ENCODE results near the gene FIS1.
"Not testable (repeated sequence)": the region's sequence is repeated elsewhere in the genome, so short reads cannot be mapped to it uniquely, and the experiment has no call there.

FIS1 gene

DNA sequence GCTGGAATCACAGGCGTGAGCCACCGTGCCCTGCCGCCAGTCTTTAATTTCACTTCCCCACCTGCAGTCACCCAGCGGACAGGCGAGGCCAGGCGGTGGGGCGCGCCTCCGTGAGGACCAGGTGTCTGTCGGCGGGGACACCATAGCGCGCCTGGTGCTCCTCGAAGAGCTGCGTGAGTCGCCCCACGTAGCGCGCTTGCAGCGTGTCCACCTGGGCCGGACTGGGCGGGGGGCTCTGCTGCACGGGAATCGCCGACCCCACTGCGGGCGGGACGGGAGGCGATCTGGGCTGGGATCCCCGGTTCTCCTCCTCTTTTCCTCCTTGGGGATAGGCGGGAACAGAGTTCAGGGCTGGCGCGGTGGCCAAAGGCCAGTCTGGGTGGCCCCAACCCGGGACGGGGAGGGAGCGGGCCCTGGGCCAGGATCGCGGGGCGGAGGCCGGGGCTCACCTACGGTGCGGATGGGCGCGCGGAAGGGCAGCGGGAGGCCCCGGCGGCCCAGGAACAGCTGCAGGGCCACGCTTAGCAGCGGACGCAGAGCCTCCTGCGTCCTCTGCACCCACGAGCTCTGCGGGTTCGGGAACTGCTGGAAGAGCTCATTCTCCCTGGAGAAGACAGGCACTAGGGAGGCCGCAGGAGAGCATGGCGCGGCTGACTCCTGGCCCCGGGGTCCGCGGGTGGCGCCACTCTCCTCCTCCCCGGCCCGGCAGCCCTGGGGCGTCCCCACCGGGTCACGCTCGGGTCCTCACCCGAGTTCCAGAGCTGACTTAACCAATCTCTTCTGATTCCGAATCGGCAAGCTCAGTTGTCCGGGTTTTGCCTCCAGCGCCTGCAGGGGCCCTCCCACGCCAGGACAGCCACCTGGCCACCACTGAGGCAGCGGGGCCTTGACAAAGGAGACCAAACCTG, 42.9 kb downstream of the FIS1 start:
- DNase-seq: no peak

DNA sequence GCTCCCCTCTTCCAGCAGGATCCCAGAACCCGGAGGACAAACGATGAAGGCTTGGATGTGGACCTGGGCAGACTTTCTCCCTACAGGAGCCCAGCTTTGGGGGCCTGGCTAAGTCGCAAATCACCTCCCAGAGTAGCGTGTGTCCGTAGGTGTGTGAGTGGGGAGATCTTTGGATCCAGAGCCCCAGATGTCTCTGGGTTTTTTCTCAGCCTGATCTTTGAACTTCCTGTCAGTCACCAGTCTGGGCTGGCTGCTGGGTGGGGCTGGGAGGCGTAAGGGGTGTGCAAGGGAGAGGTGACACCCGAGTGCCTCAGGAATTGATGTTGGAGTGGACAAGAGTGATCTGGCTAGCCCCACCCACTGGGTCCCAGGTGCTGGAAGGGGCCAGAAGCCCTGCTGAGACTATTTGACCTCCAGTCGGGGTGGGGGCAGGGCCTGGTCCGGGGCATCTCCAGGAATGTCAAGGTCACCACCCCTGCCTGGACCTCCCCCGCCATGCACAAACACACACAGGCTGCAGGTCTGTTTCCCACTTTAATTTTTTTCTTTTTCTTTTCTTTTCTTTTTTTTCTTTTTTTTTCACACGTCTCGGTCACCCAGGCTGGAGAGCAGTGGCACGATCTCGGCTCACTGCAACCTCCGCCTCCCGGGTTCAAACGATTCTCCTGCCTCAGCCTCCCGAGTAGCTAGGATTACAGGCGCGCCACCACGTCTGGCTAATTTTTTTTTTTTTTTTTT, 43.9 kb downstream of the FIS1 start, which contains the start of gene MOGAT3:
TSS of gene MOGAT3 (minus strand) at position 175 of the 738 bp plus-strand sequence. CDS start 182 bp downstream, outside the sequence.
- no peak for DNase-seq

DNA sequence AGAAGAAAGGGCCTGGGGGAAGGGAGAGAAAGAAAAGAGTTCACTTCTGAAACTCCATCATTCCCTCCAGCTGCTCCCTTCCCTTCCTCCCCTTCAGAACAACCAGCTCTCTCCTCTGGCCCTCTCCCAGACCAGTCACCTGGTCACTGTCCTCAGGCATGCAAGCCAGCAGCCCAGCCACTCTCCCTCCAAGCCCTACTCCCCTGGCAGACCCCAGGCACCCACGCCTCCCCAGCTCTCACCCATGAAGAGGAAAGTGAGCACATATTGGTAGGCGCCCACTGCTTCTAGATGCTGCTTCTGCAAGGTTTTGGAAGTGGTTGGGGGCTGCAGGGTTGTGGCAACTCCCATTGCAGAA, 44.4 kb downstream of the FIS1 start:
- no peak for DNase-seq

DNA sequence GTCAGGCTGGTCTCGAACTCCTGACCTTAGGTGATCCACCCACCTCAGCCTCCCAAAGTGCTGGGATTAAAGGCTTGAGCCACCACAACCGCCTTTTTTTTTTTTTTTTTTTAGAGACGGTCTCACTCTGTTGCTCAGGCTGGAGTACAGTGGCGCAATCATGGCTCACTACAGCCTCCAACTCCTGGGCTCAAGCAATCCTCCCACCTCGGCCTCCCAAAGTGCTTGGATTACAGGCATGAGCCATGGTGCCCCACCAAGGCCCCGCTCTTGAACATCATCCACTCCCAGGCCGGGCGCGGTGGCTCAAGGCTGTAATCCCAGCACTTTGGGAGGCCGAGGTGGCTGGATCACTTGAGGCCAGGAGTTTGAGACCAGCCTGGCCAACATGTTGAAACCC, 45.4 kb downstream of the FIS1 start:
- DNase-seq: not testable (repeated sequence)

DNA sequence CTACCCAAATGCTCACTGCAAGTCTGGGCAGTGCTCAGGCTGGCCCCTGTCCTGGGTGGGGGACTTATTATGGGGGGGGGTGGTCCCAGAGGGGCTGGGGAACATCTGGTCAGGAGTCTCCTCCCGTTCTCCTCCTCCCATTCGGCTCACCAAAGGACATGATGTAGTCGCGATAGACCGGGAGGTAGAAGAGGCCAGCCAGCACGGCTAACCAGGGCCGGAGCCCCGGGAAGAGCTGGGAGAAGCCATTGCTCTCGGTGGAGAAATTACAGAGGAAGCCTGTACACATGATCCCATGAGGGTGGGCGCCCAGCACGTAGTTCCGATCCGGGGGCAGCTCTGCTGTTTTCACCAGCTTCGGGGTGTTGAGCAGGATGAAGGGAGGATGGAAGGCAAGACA, 46.4 kb downstream of the FIS1 start:
- DNase-seq: no peak

DNA sequence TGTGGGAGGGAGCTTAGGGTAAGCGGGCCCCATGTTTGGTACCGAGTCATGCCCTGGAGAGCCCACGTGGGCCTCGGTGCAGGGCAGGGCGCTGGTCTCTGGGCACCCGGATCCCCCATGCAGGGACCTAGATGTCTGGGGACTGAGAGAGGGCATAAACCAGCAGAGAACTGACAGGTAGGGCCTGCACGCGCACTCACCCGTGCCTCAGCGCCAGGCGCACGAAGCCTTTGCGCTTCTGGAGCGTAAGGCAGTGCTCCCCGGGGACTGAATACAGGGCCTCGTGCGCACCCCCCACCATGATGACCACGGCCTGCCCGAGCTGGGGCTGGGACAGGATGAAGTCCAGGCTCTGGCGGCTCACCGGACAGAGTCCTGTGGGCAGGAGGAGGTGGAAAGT, 46.9 kb downstream of the FIS1 start:
- DNase-seq: no peak

DNA sequence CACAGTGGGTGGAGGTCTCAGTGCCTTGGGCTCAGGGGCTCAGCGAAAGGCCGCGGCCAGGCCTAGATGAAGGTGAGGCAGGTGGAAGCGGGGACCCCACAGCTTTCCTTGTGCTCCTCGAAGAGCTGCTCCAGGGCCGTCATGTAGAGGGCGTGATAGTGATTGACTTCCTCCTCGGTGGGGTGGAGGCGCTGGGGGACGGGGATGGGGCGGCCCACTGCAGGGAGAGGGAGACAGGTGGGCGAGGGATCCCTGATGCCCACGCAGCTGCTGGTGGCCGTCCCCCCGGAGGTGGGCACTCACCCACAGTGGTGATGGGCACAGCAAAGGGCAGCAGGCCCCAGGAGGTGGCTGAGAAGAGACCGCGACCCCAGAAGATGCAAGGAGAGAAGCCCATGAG, 49.0 kb downstream of the FIS1 start:
- no peak for DNase-seq

Data from NCI-H1048 (cell line).